ENCODE data around the gene SPATA1. TPM values are rescaled to one million over a fixed set of nuclear protein-coding genes. Genes with fewer than 3 reads are reported as not detected.

SPATA1 gene
- total RNA-seq, 1 donor from 2014 or later: 1.2 TPM

DNA sequence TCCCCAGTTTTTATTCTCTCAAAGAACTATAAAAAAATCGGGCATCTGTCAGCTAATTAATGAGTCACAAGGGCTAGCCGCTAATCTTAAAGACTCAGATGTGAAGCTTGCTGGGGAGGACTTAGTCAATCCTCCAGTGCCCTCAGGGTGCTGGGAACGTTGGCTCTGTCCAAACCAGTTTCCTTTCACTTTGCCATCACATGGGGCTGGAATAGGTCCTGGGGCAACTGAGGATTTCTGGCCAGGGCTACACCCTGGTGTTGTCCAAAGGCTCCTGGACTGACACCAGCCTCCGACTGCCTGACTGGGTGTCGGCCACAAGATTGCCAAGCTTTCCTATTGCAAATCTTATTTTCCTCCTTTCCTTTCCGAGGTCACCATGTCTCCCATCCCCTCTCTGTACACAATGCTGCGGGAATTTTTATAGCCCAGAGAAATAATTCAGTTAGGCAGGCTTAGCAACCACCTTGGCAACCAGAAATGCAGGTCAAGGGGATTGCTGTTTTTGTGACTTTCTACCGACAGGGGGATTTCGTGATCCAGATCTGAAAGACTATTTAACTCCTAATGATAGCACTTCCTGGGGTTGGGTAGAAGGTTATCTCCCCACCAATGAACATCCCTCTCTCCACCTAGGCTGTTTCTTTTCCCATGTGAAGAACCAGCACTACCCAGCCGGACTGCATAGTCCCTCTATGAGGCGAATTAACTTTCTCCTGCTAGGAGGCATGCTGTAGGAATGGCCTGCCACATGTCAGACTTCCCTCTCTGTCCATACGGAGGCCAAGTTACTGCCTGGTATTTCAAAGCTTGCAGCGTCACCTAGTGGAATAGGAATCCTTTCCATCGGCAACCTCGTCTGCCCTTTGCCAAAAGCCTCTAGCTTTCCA is 98.0 kb downstream of the SPATA1 start:
- no peak overlapping the region for H3K4me3 Mint-ChIP-seq (ENCODE audit: unreplicated experiment)
- H3K27me3 Mint-ChIP-seq (ENCODE audit: unreplicated experiment): peaks cover 8% of the 10 kb centered on the region
- peaks cover 20% of the 10 kb centered on the region for H3K36me3 Mint-ChIP-seq (ENCODE audit: low read depth, unreplicated experiment)
- TF ChIP-seq, protein P1, sequence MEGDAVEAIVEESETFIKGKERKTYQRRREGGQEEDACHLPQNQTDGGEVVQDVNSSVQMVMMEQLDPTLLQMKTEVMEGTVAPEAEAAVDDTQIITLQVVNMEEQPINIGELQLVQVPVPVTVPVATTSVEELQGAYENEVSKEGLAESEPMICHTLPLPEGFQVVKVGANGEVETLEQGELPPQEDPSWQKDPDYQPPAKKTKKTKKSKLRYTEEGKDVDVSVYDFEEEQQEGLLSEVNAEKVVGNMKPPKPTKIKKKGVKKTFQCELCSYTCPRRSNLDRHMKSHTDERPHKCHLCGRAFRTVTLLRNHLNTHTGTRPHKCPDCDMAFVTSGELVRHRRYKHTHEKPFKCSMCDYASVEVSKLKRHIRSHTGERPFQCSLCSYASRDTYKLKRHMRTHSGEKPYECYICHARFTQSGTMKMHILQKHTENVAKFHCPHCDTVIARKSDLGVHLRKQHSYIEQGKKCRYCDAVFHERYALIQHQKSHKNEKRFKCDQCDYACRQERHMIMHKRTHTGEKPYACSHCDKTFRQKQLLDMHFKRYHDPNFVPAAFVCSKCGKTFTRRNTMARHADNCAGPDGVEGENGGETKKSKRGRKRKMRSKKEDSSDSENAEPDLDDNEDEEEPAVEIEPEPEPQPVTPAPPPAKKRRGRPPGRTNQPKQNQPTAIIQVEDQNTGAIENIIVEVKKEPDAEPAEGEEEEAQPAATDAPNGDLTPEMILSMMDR (IDR thresholded peaks at IDR 0.05; ENCODE audit: unreplicated experiment): no peak
- H3K4me1 Mint-ChIP-seq (ENCODE audit: unreplicated experiment): peaks cover 9% of the 10 kb centered on the region
- peak overlapping the region; percentile 53 for H3K27ac Mint-ChIP-seq (ENCODE audit: unreplicated experiment)
- no peak for DNase-seq (ENCODE audit: low spot score)
- peaks cover 22% of the 10 kb centered on the region for H3K9me3 Mint-ChIP-seq (ENCODE audit: unreplicated experiment)

GRCh38 chr1:84605157-84605556 is 99.0 kb downstream of the SPATA1 start:
- TF ChIP-seq, protein P1 (IDR thresholded peaks at IDR 0.05; ENCODE audit: unreplicated experiment): no peak
- Mint-ChIP-seq H3K4me3 (ENCODE audit: unreplicated experiment) (no peak overlapping the region), H3K9me3 (ENCODE audit: unreplicated experiment) (peaks cover 22% of the 10 kb centered on the region), H3K4me1 (ENCODE audit: unreplicated experiment) (peaks cover 9% of the 10 kb centered on the region), H3K27me3 (ENCODE audit: unreplicated experiment) (peaks cover 8% of the 10 kb centered on the region), H3K27ac (ENCODE audit: unreplicated experiment) (no peak overlapping the region), H3K36me3 (ENCODE audit: low read depth, unreplicated experiment) (peaks cover 20% of the 10 kb centered on the region)
- no peak for DNase-seq (ENCODE audit: low spot score)

DNA sequence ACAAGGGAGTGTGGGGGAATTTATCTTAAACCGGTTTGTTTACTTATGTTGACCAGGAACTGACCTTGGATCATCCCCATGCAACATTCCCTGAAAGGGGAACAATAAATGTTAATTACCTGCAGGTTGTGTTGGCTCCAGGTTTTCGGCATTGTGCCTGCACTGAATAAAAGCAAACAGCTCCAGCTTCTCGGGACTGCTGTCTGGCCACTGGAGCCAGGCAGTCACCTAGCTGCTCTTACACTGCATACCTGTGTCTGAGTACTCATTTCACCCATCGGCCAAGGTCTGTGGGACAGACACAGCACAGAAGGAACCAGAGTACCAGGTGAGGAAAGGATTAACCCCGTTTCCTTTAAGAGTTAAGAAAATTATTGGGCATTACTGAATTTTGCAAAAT is 100.8 kb downstream of the SPATA1 start:
- H3K4me3 Mint-ChIP-seq (ENCODE audit: unreplicated experiment): no peak overlapping the region
- peaks cover 8% of the 10 kb centered on the region for H3K4me1 Mint-ChIP-seq (ENCODE audit: unreplicated experiment)
- no peak for DNase-seq (ENCODE audit: low spot score)
- H3K27ac Mint-ChIP-seq (ENCODE audit: unreplicated experiment): no peak overlapping the region
- peaks cover 5% of the 10 kb centered on the region for H3K27me3 Mint-ChIP-seq (ENCODE audit: unreplicated experiment)
- H3K9me3 Mint-ChIP-seq (ENCODE audit: unreplicated experiment): peaks cover 22% of the 10 kb centered on the region
- H3K36me3 Mint-ChIP-seq (ENCODE audit: low read depth, unreplicated experiment): peaks cover 20% of the 10 kb centered on the region
- TF ChIP-seq, protein P1 (IDR thresholded peaks at IDR 0.05; ENCODE audit: unreplicated experiment): no peak

DNA sequence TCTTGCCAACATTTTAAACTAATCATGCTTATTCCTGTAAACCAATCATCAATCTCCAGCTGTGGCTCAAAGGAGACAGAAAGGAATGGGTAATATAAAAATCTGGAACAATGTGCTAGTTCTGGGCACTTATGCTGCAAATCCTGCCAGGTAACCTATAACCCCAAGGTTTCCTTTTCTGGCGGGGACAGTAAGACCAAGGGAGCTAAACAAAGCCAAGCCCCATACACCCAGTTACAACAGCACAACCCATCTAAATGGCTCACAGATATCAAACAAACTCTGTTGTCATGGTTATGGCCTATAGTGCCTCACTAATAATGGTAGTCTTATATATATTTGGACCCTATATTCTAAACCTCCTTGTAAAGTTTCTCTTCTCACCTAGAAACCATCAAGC is 104.9 kb downstream of the SPATA1 start:
- Mint-ChIP-seq H3K36me3 (ENCODE audit: low read depth, unreplicated experiment) (peaks cover 16% of the 10 kb centered on the region), H3K9me3 (ENCODE audit: unreplicated experiment) (peaks cover 21% of the 10 kb centered on the region), H3K4me1 (ENCODE audit: unreplicated experiment) (peaks cover 3% of the 10 kb centered on the region), H3K27me3 (ENCODE audit: unreplicated experiment) (peaks cover 4% of the 10 kb centered on the region), H3K4me3 (ENCODE audit: unreplicated experiment) (no peak overlapping the region), H3K27ac (ENCODE audit: unreplicated experiment) (peak overlapping the region; percentile 74)
- DNase-seq (ENCODE audit: low spot score): no peak
- TF ChIP-seq, protein P1 (IDR thresholded peaks at IDR 0.05; ENCODE audit: unreplicated experiment): no peak

DNA sequence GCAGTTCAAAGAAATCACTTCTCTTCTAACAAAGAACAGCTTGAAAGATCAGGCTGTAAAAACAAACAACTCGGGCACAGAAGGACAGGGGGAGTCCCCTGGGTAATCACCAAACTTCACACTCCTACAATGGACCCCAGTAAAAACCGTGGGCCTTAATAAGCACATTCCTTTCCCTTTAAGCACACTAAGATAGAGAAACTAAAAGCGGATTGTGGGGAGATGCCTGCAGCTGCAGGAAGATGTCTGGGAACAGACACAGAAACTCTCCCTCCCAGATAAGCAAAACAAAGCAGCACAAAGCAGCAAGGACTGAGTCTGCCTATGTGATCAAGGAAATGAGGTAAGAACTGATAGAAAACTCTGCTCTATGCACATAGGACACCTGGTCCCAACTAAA is 105.6 kb downstream of the SPATA1 start:
- peak overlapping the region; percentile 74 for H3K27ac Mint-ChIP-seq (ENCODE audit: unreplicated experiment)
- peaks cover 2% of the 10 kb centered on the region for H3K27me3 Mint-ChIP-seq (ENCODE audit: unreplicated experiment)
- H3K4me1 Mint-ChIP-seq (ENCODE audit: unreplicated experiment): peaks cover 3% of the 10 kb centered on the region
- peaks cover 12% of the 10 kb centered on the region for H3K36me3 Mint-ChIP-seq (ENCODE audit: low read depth, unreplicated experiment)
- TF ChIP-seq, protein P1 (IDR thresholded peaks at IDR 0.05; ENCODE audit: unreplicated experiment): no peak
- H3K4me3 Mint-ChIP-seq (ENCODE audit: unreplicated experiment): no peak overlapping the region
- H3K9me3 Mint-ChIP-seq (ENCODE audit: unreplicated experiment): peaks cover 15% of the 10 kb centered on the region
- DNase-seq (ENCODE audit: low spot score): no peak
